H1 (cell line): ENCODE measurements around the gene FRA10AC1. TPM values are rescaled to one million over a fixed set of nuclear protein-coding genes. Genes with fewer than 3 reads are reported as not detected.

ENCODE experiments used
- CTCF ChIA-PET: fragments of 300-600 bp; sonication (Branson Sonifier 250); formaldehyde crosslinking; loops from one replicate; lab custom pipeline; 2021; ENCODE audit not compliant: partially characterized antibody; lab: Charles Lee
- POLR2A ChIA-PET: fragments of 300-600 bp; sonication (Branson Sonifier 250); formaldehyde crosslinking; loops from one replicate; lab custom pipeline; 2021; ENCODE audit warnings: inconsistent platforms; ENCODE audit not compliant: partially characterized antibody; lab: Charles Lee
- DNase-seq, 2 experiments: peaks; one replicate each; pipeline versions ENCODE4 v3.0.0 to v3.0.0-alpha.2; 2010 to 2022; ENCODE audit warnings: low spot score in 2 of 2, low read depth in 1 of 2, mixed read lengths in 1 of 2
- FAIRE-seq: peaks from 2 replicates; lab custom pipeline; 2011; peaks lifted over from hg19 to GRCh38; lab: Jason Lieb, UNC
- H2AFZ ChIP-seq: 2 replicates; pipeline ENCODE4 v1.8.1; 2012; ENCODE audit warnings: low read length, inconsistent platforms
- H2AK5ac ChIP-seq: 2 replicates; pipeline ENCODE4 v1.6.1; 2013; ENCODE audit warnings: low read depth, low read length
- H2BK120ac ChIP-seq: replicated peaks from 2 replicates; pipeline ENCODE3; 2013; ENCODE audit warnings: low read depth, low read length, inconsistent platforms
- H2BK12ac ChIP-seq: 2 replicates; pipeline ENCODE4 v1.6.1; 2013; ENCODE audit warnings: low read depth, low read length
- H2BK15ac ChIP-seq: 2 replicates; pipeline ENCODE4 v1.6.1; 2013; ENCODE audit warnings: low read length
- H2BK20ac ChIP-seq: 2 replicates; pipeline ENCODE4 v1.6.1; 2013; ENCODE audit warnings: low read length
- H2BK5ac ChIP-seq: 2 replicates; pipeline ENCODE4 v1.6.1; 2013; ENCODE audit warnings: low read depth, low read length
- H3K14ac ChIP-seq: 2 replicates; pipeline ENCODE4 v1.6.1; 2013; ENCODE audit warnings: inconsistent platforms; ENCODE audit not compliant: insufficient read length
- H3K18ac ChIP-seq: 2 replicates; pipeline ENCODE4 v1.6.1; 2013; ENCODE audit warnings: low read length; ENCODE audit errors: extremely low read depth
- H3K23ac ChIP-seq: 2 replicates; pipeline ENCODE4 v1.6.1; 2013; ENCODE audit warnings: inconsistent platforms; ENCODE audit not compliant: insufficient read length
- H3K23me2 ChIP-seq: 2 replicates; pipeline ENCODE4 v1.6.1; 2013; ENCODE audit warnings: low read depth, low read length
- H3K27ac ChIP-seq: 2 replicates; pipeline ENCODE4 v1.6.1; 2011; ENCODE audit warnings: low read depth, low read length, inconsistent platforms
- H3K27me3 ChIP-seq, 4 experiments: replicated peaks in 1 of 4; 1 replicate in 1 of 4; 2 replicates in 3 of 4; pipeline versions ENCODE4 v1.6.1 to v1.8.1; 2011 to 2013; ENCODE audit warnings: low read length in 3 of 4, mild to moderate bottlenecking in 3 of 4, inconsistent platforms in 2 of 4, mixed read lengths in 2 of 4, moderate library complexity in 1 of 4; ENCODE audit not compliant: control insufficient read depth in 3 of 4, insufficient read depth in 3 of 4; ENCODE audit errors: extremely low read depth in 1 of 4
- H3K36me3 ChIP-seq, 4 experiments: 2 replicates each; pipeline versions ENCODE4 v1.6.1 to v1.8.1; 2011 to 2013; ENCODE audit warnings: mild to moderate bottlenecking in 4 of 4, low read length in 3 of 4, moderate library complexity in 2 of 4, control low read depth in 1 of 4, inconsistent platforms in 1 of 4; ENCODE audit not compliant: insufficient read depth in 4 of 4, control insufficient read depth in 2 of 4
- H3K4ac ChIP-seq: replicated peaks from 2 replicates; pipeline ENCODE3; 2013; ENCODE audit warnings: low read length, low read depth, mixed read lengths, inconsistent platforms; ENCODE audit not compliant: insufficient read length
- H3K4me1 ChIP-seq, 4 experiments: replicated peaks in 1 of 4; 1 replicate in 1 of 4; 2 replicates in 3 of 4; pipeline versions ENCODE4 v1.6.1 to v1.8.1; 2011 to 2013; ENCODE audit warnings: low read length in 3 of 4, inconsistent platforms in 2 of 4, mixed read lengths in 1 of 4; ENCODE audit not compliant: insufficient read depth in 4 of 4, control insufficient read depth in 3 of 4
- H3K4me2 ChIP-seq, 2 experiments: 2 replicates each; pipeline versions ENCODE4 v1.6.1 to v1.8.1; 2011 to 2013; ENCODE audit warnings: low read depth in 2 of 2, low read length in 2 of 2, control low read depth in 1 of 2, inconsistent platforms in 1 of 2, mild to moderate bottlenecking in 1 of 2; ENCODE audit not compliant: insufficient read depth in 1 of 2
- H3K4me3 ChIP-seq, 4 experiments: fragments of 200-600, 300-600 bp in 1 of 4; sonication (generic), shearing (Covaris generic), sonication (Bioruptor Twin) in 1 of 4; 2 replicates each; pipeline versions ENCODE4 v1.5.1 to v1.8.1; 2011 to 2016; ENCODE audit warnings: low read length in 4 of 4, low read depth in 3 of 4, control low read depth in 2 of 4, inconsistent platforms in 2 of 4, mild to moderate bottlenecking in 2 of 4, mixed read lengths in 1 of 4, moderate library complexity in 1 of 4; ENCODE audit not compliant: insufficient read depth in 2 of 4; ENCODE audit errors: extremely low read depth in 1 of 4
- H3K56ac ChIP-seq: replicated peaks from 2 replicates; pipeline ENCODE3; 2013; ENCODE audit warnings: low read depth, mild to moderate bottlenecking, mixed read lengths, low read length, inconsistent platforms; ENCODE audit not compliant: insufficient read length
- H3K79me1 ChIP-seq: 2 replicates; pipeline ENCODE4 v1.6.1; 2013; ENCODE audit warnings: low read depth, low read length, control low read depth
- H3K79me2 ChIP-seq, 2 experiments: 2 replicates each; pipeline versions ENCODE4 v1.6.1 to v1.8.1; 2012 to 2013; ENCODE audit warnings: low read length in 2 of 2, mild to moderate bottlenecking in 2 of 2, inconsistent platforms in 1 of 2; ENCODE audit not compliant: insufficient read depth in 2 of 2, control insufficient read depth in 1 of 2
- H3K9ac ChIP-seq, 4 experiments: replicated peaks in 1 of 4; 1 replicate in 1 of 4; 2 replicates in 3 of 4; pipeline versions ENCODE4 v1.6.1 to v1.8.1; 2011 to 2013; ENCODE audit warnings: low read depth in 3 of 4, low read length in 3 of 4, control low read depth in 2 of 4, mild to moderate bottlenecking in 2 of 4, moderate library complexity in 2 of 4, inconsistent platforms in 1 of 4; ENCODE audit errors: extremely low read depth in 1 of 4
- H3K9me3 ChIP-seq, 2 experiments: 2 replicates each; pipeline versions ENCODE4 v1.6.1 to v1.8.1; 2012 to 2013; ENCODE audit warnings: mild to moderate bottlenecking in 2 of 2, moderate library complexity in 2 of 2, control low read depth in 1 of 2, inconsistent platforms in 1 of 2, low read depth in 1 of 2, low read length in 1 of 2, mixed read lengths in 1 of 2; ENCODE audit not compliant: insufficient read depth in 2 of 2
- H4K20me1 ChIP-seq, 2 experiments: replicated peaks in 1 of 2; 2 replicates each; pipeline versions ENCODE3 to v1.8.1; 2011 to 2013; ENCODE audit warnings: inconsistent platforms in 2 of 2, low read length in 2 of 2, mild to moderate bottlenecking in 1 of 2; ENCODE audit not compliant: insufficient read depth in 2 of 2, control insufficient read depth in 1 of 2
- H4K5ac ChIP-seq: 2 replicates; pipeline ENCODE4 v1.6.1; 2013; ENCODE audit warnings: low read length, low read depth, mixed read lengths, inconsistent platforms; ENCODE audit not compliant: insufficient read length
- H4K8ac ChIP-seq: 2 replicates; pipeline ENCODE4 v1.8.0; 2013; ENCODE audit warnings: mild to moderate bottlenecking, moderate library complexity, low read length, inconsistent platforms; ENCODE audit not compliant: insufficient read depth; ENCODE audit errors: extremely low read depth
- H4K91ac ChIP-seq: replicated peaks from 2 replicates; pipeline ENCODE3; 2013; ENCODE audit warnings: low read length, mixed read lengths, inconsistent platforms; ENCODE audit not compliant: insufficient read length
- KDM4A ChIP-seq: IDR thresholded peaks from one replicate; pipeline ENCODE4 v1.7.1; 2012; ENCODE audit warnings: low read depth, mild to moderate bottlenecking, moderate library complexity, low read length, inconsistent platforms; ENCODE audit not compliant: severe bottlenecking
- YY1 ChIP-seq: IDR thresholded peaks from 2 replicates; pipeline ENCODE4 v1.6.1; 2011; ENCODE audit warnings: low read depth, mild to moderate bottlenecking, low read length
- WGBS, 2 experiments: shearing (Covaris generic) in 1 of 2; methylation state at CpG; one replicate each; pipeline versions ENCODE4 v1.1.6 to v1.1.7; 2013 to 2015; ENCODE audit warnings: low lambda C conversion rate in 2 of 2, mixed read lengths in 2 of 2, inconsistent platforms in 1 of 2, low coverage in 1 of 2, missing lambda C conversion rate in 1 of 2; ENCODE audit not compliant: insufficient replicate concordance in 2 of 2, insufficient coverage in 1 of 2, insufficient read length in 1 of 2; ENCODE audit errors: extremely low coverage in 1 of 2, missing lambda C conversion rate in 1 of 2; 5-methylcytosine and 5-hydroxymethylcytosine counted together
- polyA plus RNA-seq, 7 experiments: library from polyadenylated mRNA; depleted of rRNA in 3 of 7; stranded (reverse) in 5 of 7; unstranded in 2 of 7; fragments of >200 nt in 5 of 7; fragments of 200-250 nt in 2 of 7; gene quantifications; 1 replicate in 5 of 7; 2 replicates in 1 of 7; 4 replicates in 1 of 7; pipeline versions ENCODE4 v1.2.1 to v1.2.3, GENCODE V29; 2011 to 2013; ENCODE audit warnings: missing spikeins in 2 of 7, mixed read lengths in 2 of 7
- total RNA-seq: library from RNA; stranded (reverse); fragmentation: NEBNext Ultra II Directional; extraction: Animal tissue kit (Norgen Biotek cat#: 25700); gene quantifications from 2 replicates; pipeline ENCODE4 v1.2.1, GENCODE V29; 2021

The FRA10AC1 gene
- total and polyA plus RNA-seq, 2 of the 8 experiments (the other 6 are each of a cell fraction or from before 2014, with no cell fraction given): 4.4 to 13.5 TPM

DNA sequence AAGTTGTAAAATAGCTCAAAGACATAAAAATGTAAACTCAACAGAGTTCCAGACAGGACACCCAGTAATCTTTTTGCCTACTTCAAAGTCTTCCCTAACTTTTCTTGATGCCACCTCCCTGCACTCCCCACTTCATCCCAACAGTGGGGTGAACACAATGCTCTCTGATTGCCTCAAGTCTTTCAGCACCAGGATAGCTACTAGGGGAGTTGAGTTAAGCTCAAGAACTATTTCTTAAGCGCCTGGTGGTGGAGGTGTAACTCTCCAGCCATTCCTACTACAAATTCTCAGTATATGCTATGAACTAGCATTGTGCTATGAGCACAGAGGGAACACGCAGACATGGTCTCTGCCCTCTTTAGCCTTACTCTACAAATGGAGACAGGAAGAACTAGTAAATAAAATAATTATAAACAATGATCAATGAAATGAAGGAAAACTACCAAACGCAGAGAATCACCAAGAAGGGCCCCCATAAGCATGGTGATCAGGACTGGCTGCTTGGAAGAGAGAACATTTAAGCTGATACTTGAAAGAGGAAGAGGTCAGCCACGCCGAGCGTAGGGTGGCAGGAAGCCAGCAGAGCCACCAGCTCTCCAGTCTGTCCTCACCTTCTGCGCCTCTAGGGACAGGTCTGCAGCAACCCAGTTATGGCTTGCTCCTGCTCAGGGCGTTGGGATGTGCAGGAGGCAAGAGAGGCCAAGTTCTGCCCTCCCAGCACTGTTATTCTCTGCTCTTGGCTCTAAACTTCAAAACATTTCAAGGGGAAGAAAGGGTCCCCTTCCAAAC lies 16.7 kb upstream of the FRA10AC1 start:
- ChIA-PET CTCF (interaction anchor here (0.6 to 2.4 kb wide), 12 partner anchors 10 to 408 kb away, joined by 3 to 10 read pairs (median 4); partner anchors contain the start of gene FRA10AC1), POLR2A (interaction anchor here (1.5 kb wide), 1 partner anchor 17 kb away, joined by 6 read pairs; the partner anchor contains the start of gene FRA10AC1)
- H3K79me1 ChIP-seq: no peaks in the 10 kb centered on the region
- H2BK120ac ChIP-seq: no peak overlapping the region
- H3K4ac ChIP-seq: no peak overlapping the region
- no peak overlapping the region for H4K8ac ChIP-seq
- no peak overlapping the region for H3K56ac ChIP-seq
- DNase-seq (no peak), FAIRE-seq (no peak)
- peaks cover 0 to 10% (median 2%) of the 10 kb centered on the region in 4 experiments; a peak in 3 of 7 replicates for H3K4me1 ChIP-seq
- H3K4me2 ChIP-seq: peak overlapping the region; percentile 14 to 49; a peak in 2 of 4 replicates
- H2BK12ac ChIP-seq: no peak overlapping the region
- peak overlapping the region; percentile 74 for H2AFZ ChIP-seq
- no peaks in the 10 kb centered on the region for H3K79me2 ChIP-seq
- H2BK20ac ChIP-seq: no peak overlapping the region; the same call in 1 of the 2 replicates
- no peak overlapping the region; the same call in 1 of the 2 replicates for H3K27ac ChIP-seq
- H3K27me3 ChIP-seq: no peaks in the 10 kb centered on the region
- no peak overlapping the region for H4K5ac ChIP-seq
- H2BK5ac ChIP-seq: no peak overlapping the region
- no peaks in the 10 kb centered on the region for H4K20me1 ChIP-seq
- 87% methylated on average over 8 of the region's 8 CpGs; no CpG with 5 or more reads in 1 of the 2 experiments for WGBS, 2 experiments
- H3K23ac ChIP-seq: no peak overlapping the region
- no peak for TF ChIP-seq YY1
- TF ChIP-seq KDM4A: peak; percentile 9
- H3K36me3 ChIP-seq: no peaks in the 10 kb centered on the region
- no peaks in the 10 kb centered on the region for H3K23me2 ChIP-seq
- H3K18ac ChIP-seq: no peak overlapping the region
- H3K4me3 ChIP-seq: no peak overlapping the region
- H3K9me3 ChIP-seq: no peaks in the 10 kb centered on the region
- H4K91ac ChIP-seq: no peak overlapping the region
- H2AK5ac ChIP-seq: no peak overlapping the region
- no peak overlapping the region for H2BK15ac ChIP-seq
- H3K9ac ChIP-seq: no peak overlapping the region
- H3K14ac ChIP-seq: no peak overlapping the region
